ENCODE data around the gene GNAL. TPM values are rescaled to one million over a fixed set of nuclear protein-coding genes. Genes with fewer than 3 reads are reported as not detected.
A peak's percentile ranks its signal among the peaks of the same experiment; 100 is the strongest.
"Not testable (repeated sequence)": the region's sequence is repeated elsewhere in the genome, so short reads cannot be mapped to it uniquely, and the experiment has no call there.

Gene GNAL
- total and polyA plus RNA-seq, 8 donors: under 0.01 to 6.7 (median 1.8) TPM

- intact Hi-C loops (cut with DNase I; ENCODE audit: low total_unique reads): loop anchor here (10.0 kb wide), 1 partner anchor 55 kb away; the partner anchor contains the start of gene MPPE1
- peak overlapping the region; percentile 74 to 96 (median 90) for H3K4me3 ChIP-seq
Measured at GRCh38 chr18:11849841-11850634, 161.0 kb downstream of the GNAL start.

GRCh38 chr18:11850821-11851145 is 161.7 kb downstream of the GNAL start:
- peaks cover 13 to 51% (median 43%) of the 10 kb centered on the region in 4 donors for H3K4me1 ChIP-seq
- peak in 1 of 2 donors; percentile 82 for DNase-seq
- peak overlapping the region; percentile 74 to 96 (median 90) for H3K4me3 ChIP-seq
- TF ChIP-seq EP300 (IDR thresholded peaks at IDR 0.05): no peak
- no peak for TF ChIP-seq POLR2A (IDR thresholded peaks at IDR 0.05)
- no peak for TF ChIP-seq POLR2AphosphoS5 (IDR thresholded peaks at IDR 0.05)
- TF ChIP-seq CTCF (IDR thresholded peaks at IDR 0.05): no peak
- no peaks in the 10 kb centered on the region for H3K9me3 ChIP-seq
- no peaks in the 10 kb centered on the region for H3K27me3 ChIP-seq
- intact Hi-C loops (cut with DNase I; ENCODE audit: low total_unique reads): loop anchor here (10.0 kb wide), 1 partner anchor 54 kb away; the partner anchor contains the start of gene MPPE1
- H3K36me3 ChIP-seq: peaks cover 0 to 18% (median 8%) of the 10 kb centered on the region in 4 donors
- H3K27ac ChIP-seq: peak overlapping the region; percentile 87 to 98 (median 97)
- WGBS, 5 donors: 0 to 1% (median 0%) methylated on average over 10 of the region's 10 CpGs

More at GRCh38 chr18:11849841-11850634, 161.0 kb downstream of the GNAL start:
- Histone ChIP-seq H3K27ac (peak overlapping the region; percentile 28 to 98 (median 97)), H3K9me3 (no peaks in the 10 kb centered on the region), H3K4me1 (peaks cover 13 to 44% (median 41%) of the 10 kb centered on the region in 4 donors), H3K27me3 (no peaks in the 10 kb centered on the region), H3K36me3 (peaks cover 0 to 15% (median 7%) of the 10 kb centered on the region in 4 donors)
- peak; percentile 63 to 89 for DNase-seq
- WGBS, 5 donors: 3 to 10% (median 6%) methylated on average over 17 of the region's 17 CpGs
- TF ChIP-seq EP300 (IDR thresholded peaks at IDR 0.05) (peak; percentile 65), POLR2A (IDR thresholded peaks at IDR 0.05) (peak in 1 of 4 donors; percentile 47), POLR2AphosphoS5 (IDR thresholded peaks at IDR 0.05) (peak; percentile 55 to 82 (median 59)), CTCF (IDR thresholded peaks at IDR 0.05) (peak in 1 of 7 experiments; percentile 3)

- intact Hi-C loops (cut with DNase I; ENCODE audit: low total_unique reads): loop anchor here (10.0 kb wide), 1 partner anchor 54 kb away; the partner anchor contains the start of gene MPPE1
- TF ChIP-seq POLR2AphosphoS5 (IDR thresholded peaks at IDR 0.05): peak; percentile 99 to 100 (median 99)
- no peak for TF ChIP-seq EP300 (IDR thresholded peaks at IDR 0.05)
- peak in 1 of 7 experiments; percentile 12 for TF ChIP-seq CTCF (IDR thresholded peaks at IDR 0.05)
- peak in 2 of 4 donors; percentile 97 for TF ChIP-seq POLR2A (IDR thresholded peaks at IDR 0.05)
- 0% methylated on average over 43 to 53 of the region's 53 CpGs for WGBS, 5 donors
- H3K27me3 ChIP-seq: no peaks in the 10 kb centered on the region
- DNase-seq: peak; percentile 99
- peaks cover 0 to 18% (median 8%) of the 10 kb centered on the region in 4 donors for H3K36me3 ChIP-seq
- peak within 1 kb of the TSS; percentile 87 to 98 (median 97) for H3K27ac ChIP-seq
- no peaks in the 10 kb centered on the region for H3K9me3 ChIP-seq
- peak within 1 kb of the TSS; percentile 74 to 96 (median 90) for H3K4me3 ChIP-seq
- H3K4me1 ChIP-seq: peaks cover 13 to 56% (median 46%) of the 10 kb centered on the region in 4 donors
Measured at GRCh38 chr18:11851146-11851805, 162.2 kb downstream of the GNAL start, which contains the start of gene CHMP1B. CHMP1B (plus strand) TSS chr18:11851413; CDS start chr18:11851512, 99 bp downstream.

GRCh38 chr18:11851806-11852337 is 162.8 kb downstream of the GNAL start:
- no peak for TF ChIP-seq CTCF (IDR thresholded peaks at IDR 0.05)
- peak overlapping the region; percentile 87 to 98 (median 97) for H3K27ac ChIP-seq
- peaks cover 0 to 18% (median 8%) of the 10 kb centered on the region in 4 donors for H3K36me3 ChIP-seq
- intact Hi-C loops (cut with DNase I; ENCODE audit: low total_unique reads): loop anchor here (10.0 kb wide), 1 partner anchor 53 kb away; the partner anchor contains the start of gene MPPE1
- H3K27me3 ChIP-seq: no peaks in the 10 kb centered on the region
- DNase-seq: peak; percentile 40 to 80
- peaks cover 13 to 61% (median 49%) of the 10 kb centered on the region in 4 donors for H3K4me1 ChIP-seq
- 0 to 1% (median 1%) methylated on average over 15 to 23 of the region's 23 CpGs for WGBS, 5 donors
- peak overlapping the region; percentile 74 to 96 (median 90) for H3K4me3 ChIP-seq
- no peaks in the 10 kb centered on the region for H3K9me3 ChIP-seq

GRCh38 chr18:11854554-11854953 is 165.5 kb downstream of the GNAL start:
- H3K36me3 ChIP-seq: peaks cover 0 to 18% (median 8%) of the 10 kb centered on the region in 4 donors
- WGBS, 5 donors: 90 to 96% (median 92%) methylated on average over 6 of the region's 6 CpGs
- not testable (repeated sequence) for H3K27me3 ChIP-seq, H3K4me3 ChIP-seq, H3K9me3 ChIP-seq, DNase-seq
- peaks cover 13 to 81% (median 50%) of the 10 kb centered on the region in 4 donors for H3K4me1 ChIP-seq
- intact Hi-C loops (cut with DNase I; ENCODE audit: low total_unique reads): loop anchor here (10.0 kb wide), 1 partner anchor 50 kb away; the partner anchor contains the start of gene MPPE1
- peak overlapping the region in 2 of 5 donors; percentile 5 to 97 for H3K27ac ChIP-seq
